ENCODE data around the gene SNW1.

Gene SNW1

DNA sequence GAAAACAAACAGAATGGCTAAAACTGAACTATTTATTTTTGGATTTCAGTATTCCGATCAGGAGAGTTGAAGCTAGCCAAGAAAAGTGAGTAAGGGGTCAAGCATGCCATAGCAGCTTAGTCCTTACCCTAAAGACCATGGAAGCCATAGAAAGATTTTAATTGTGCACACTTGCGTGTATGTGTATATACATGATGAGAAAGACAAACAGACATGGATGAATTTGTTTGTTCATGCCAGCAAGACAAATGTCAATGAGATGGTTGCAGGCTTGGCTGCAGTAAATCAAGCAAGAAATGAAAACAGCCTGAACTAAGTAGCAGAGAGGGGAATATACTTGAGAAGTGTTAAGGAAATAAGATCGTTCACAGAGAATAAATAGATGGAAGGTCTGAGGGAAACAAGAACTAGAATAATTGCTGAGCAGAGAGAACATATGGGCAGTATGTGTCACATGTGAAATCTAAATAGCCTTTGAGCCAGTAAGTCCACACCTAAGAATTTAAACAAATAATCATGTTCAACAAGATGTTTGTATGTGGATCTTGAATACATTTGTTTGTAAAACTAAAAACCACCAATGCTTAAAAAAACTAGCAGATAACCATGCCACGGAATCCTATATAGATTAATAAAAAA is 14.8 kb downstream of the SNW1 start:
- DNase-seq = no peak

DNA sequence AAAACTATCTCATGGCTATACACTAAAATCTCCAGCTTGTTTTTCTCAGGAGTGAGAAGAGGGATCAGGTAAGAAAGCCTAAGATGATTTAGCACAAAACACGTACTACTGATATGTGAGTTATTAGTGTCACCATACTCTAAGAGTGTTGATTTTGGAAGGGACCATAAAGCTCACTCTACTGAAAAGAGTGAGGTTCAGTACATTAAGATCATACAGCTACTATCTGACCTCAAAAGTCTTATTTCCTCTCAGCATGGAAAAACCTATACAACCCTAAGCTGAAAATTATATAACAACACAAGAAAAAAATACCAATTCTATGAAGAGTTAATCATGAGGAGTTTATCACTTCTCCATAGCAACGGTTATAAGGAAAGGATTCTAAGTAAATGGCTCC is 19.5 kb downstream of the SNW1 start:
- DNase-seq = no peak

GRCh38 chr14:77738559-77739250 is 22.3 kb downstream of the SNW1 start:
- peak; percentile 54 for DNase-seq

- DNase-seq = peak; percentile 49
Measured at GRCh38 chr14:77730976-77731497, 29.9 kb downstream of the SNW1 start.

GRCh38 chr14:77722301-77722700 is 38.7 kb downstream of the SNW1 start:
- DNase-seq = no peak

- no peak for DNase-seq
Measured at GRCh38 chr14:77721437-77721836, 39.5 kb downstream of the SNW1 start.

DNA sequence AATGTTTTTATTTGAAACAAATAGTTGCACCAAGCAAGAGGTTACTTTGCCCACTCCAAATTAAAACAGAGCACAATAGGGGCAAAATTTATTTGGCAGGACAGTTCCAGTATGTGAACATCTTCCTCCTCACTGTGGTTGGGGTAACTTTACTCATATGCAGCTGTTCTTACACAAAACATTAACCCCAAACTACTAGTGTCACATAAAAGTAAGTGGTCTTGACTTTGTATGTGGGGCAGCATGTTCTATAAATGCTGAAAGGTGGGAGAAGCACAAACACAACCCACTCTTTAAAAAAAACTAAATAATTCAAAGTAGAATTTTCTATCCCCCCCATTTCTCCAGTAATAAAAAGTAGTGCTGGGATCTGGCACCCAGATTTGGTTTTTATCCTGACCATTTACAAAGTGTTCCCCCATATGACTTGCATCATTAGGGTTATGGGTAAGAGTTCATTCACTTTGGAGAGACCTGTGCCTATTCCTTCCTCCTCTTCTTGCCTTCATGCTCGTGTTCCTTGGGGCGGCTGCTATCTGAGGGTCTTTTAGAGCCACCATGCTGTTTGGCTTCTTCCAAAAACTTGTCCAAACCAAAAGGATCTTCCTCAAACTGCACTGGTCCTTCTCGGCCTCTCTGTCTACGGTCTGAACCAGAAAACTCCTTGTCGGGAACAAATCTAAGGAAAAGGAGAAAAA is 43.2 kb downstream of the SNW1 start:
- no peak for DNase-seq

- no peak for DNase-seq
Measured at GRCh38 chr14:77714926-77715325, 46.0 kb downstream of the SNW1 start.

- no peak for DNase-seq
Measured at GRCh38 chr14:77710364-77710763, 50.6 kb downstream of the SNW1 start.

DNA sequence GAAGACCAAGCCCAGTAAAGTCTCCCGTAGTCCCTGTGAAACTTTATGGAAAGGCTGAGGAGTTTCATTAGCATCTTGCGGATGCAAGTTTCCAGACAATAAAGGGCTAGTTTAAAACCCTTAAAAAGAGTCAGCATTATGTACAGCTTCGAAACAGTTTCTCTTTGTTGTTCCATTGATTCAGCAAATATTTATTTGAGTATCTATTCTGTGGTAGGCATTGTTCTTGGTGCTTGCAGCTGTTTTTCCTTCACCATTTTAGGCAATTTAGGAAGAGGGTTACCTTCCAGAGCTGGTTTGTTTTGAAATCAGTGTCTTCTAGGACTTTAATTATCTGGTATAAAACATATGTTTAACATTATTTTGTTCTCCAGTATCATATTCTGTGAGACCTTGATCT is 51.5 kb downstream of the SNW1 start:
- DNase-seq = no peak

DNA sequence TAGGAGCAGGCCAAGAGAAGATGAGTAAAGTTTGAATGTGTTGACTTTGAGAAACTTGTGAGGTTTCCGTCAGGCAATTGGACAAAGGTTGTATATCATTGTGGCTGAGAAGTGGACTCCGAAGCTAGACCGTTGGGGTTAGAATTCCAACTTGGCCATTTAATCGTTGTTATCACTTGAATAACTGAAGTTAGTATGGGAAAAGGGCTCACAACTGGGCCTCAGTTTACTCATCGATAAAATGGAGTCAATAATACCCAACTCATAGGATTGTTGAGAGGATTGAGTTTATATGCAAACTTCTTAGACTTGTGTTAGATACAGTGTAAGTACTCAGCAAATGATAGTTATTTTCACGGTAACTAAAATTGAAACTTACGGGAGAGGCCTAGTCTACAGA is 52.2 kb downstream of the SNW1 start:
- DNase-seq = no peak

DNA sequence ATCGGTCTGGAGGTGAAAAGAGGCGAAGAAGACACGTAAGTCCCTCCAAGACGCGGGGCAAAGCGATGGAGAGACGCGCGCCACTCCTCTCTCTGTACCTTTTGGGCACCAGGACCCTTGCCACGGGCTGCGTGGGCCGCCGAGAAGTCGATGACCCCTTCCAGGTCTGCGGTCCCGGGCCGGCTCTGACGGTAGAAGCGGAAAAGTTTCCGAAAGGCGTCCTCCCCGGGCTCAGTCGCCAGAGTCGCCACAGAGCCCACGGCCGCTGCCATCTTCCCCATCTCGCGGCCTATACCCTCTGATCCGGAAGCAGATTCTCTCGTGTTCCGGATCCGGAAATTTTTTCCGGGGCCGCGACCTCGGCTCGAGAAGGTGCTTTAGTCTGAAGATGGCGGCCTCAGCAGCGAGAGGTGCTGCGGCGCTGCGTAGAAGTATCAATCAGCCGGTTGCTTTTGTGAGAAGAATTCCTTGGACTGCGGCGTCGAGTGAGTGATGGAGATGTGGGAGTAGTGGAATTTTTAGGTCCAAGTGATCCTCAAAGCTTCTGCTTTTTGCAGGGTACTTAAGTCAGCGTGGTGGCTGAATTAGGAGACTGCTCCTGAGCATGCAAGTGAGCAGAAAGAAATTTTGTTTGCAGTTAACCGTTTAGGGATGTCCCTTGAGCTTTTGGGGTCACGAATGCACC is 53.1 kb downstream of the SNW1 start, which contains the start of the genes ALKBH1 and SLIRP:
TSS of gene ALKBH1 (minus strand) at position 300 of the 685 bp plus-strand sequence. CDS start at position 281, 19 bp downstream.
TSS of gene SLIRP (plus strand) at position 380 of the 685 bp plus-strand sequence. CDS start at position 389, 9 bp downstream.
- peak; percentile 80 for DNase-seq

- DNase-seq = peak; percentile 44
Measured at GRCh38 chr14:77707355-77707723, 53.6 kb downstream of the SNW1 start.

DNA sequence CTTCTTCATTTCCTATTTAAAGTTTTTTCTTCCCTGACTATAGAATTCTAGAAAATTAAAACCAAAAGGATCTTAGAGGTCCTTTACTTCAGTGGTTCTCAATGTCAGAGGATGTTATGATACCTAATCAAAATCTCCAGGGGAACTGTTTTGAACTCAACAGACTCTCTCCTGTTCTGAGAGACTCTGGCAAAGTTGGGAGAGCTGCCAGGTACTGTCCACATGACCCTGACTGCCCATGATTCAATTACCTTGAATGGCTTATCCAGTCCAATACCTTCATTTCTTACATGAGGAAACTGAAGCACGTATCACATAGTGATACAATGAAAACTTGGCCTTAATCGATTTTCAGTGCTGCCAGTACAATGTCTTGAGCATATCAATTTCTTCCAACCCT is 69.7 kb downstream of the SNW1 start:
- no peak for DNase-seq

GRCh38 chr14:77682158-77682553 is 78.8 kb downstream of the SNW1 start:
- peak; percentile 51 for DNase-seq

DNA sequence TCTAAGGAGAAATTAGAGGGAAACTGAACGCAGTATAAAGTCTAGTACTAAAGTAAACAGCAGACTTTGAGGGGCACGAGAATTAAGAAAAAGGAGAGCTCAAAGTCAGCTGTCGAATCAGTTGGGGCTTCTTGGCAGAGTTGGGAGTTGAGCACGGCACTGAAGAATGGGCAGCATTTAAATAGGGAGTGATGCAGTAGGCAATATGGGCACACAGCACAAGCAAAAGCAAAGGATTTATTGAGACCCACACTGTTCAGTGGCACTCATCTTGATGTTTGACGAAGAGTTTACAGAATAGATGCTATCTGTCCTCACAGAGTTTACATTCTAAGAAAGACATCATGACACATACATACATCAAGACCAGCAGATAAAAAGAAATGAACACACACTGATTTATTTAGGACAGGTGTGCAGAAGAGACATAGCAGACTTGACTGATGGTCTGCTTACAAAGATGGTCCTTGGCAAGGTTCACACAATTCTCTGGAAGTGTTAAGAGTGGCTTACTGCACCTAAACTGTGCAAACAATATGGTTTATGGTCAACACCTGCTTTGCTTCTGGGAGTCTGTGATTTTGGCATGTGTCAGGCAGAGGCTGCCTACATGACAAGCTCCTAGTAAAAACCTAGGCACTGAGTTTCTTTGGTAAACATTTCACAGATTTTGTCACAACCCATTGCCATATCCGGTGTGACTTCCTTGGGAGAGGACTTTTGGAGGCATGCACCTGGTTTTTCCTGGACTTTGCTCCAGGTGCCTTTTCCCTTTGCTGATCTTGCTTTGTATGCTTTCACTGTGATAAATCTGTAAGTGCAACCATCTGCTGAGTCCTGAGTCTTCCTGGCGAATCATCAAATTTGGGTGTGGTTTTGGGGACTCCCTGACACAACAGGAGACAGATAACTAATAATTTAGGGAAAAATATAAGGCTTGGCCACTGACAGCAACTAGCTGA is 79.5 kb downstream of the SNW1 start:
- peak; percentile 6 for DNase-seq

- no peak for DNase-seq
Measured at GRCh38 chr14:77674931-77675330, 86.0 kb downstream of the SNW1 start.

DNA sequence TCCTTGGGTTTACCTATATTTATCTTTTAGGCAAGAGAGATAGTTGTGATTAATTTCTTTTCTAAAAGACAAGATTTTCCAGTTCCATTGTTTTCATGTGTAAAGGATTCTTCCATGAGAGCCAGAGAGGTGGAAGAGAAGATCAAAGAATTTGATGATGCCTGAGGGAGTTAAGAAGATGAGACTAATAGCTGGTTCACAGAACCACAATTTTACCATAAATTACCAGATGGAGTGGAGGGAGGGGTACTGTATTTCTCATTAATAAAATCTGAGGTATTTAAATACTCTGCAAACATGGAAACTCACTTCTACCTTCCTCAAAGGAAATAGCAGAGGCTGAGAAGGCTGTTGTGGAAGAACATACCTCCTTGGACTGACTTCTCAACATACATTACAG is 87.8 kb downstream of the SNW1 start:
- no peak for DNase-seq

Measured in HCEC 1CT (cell line).